H7 (cell line): ENCODE results near the gene PLCB2. TPM values are rescaled to one million over a fixed set of nuclear protein-coding genes. Genes with fewer than 3 reads are reported as not detected.
A peak's percentile ranks its signal among the peaks of the same experiment; 100 is the strongest.

ENCODE experiments used
- DNase-seq: peaks from one replicate; pipeline ENCODE4 v3.0.0; 2012
- H3K27me3 ChIP-seq: 2 replicates; pipeline ENCODE4 v1.6.0; 2011; ENCODE audit warnings: mild to moderate bottlenecking, low read length; ENCODE audit not compliant: control insufficient read depth, insufficient read depth
- H3K36me3 ChIP-seq: replicated peaks from 2 replicates; pipeline ENCODE4 v1.5.1; 2011; ENCODE audit warnings: low read length; ENCODE audit not compliant: control insufficient read depth, insufficient read depth
- H3K4me3 ChIP-seq: 2 replicates; pipeline ENCODE4 v1.5.1; 2011; ENCODE audit warnings: low read depth, mild to moderate bottlenecking, control low read depth, low read length, moderate library complexity; ENCODE audit not compliant: insufficient read depth
- total RNA-seq: library from RNA; depleted of rRNA; stranded (reverse); fragments of >200 nt; shearing (Covaris generic); gene quantifications from 2 replicates; pipeline ENCODE4 v1.2.3, GENCODE V29; 2014

The PLCB2 gene
- total RNA-seq, 1 experiment from 2014 or later: 11.3 TPM

DNA sequence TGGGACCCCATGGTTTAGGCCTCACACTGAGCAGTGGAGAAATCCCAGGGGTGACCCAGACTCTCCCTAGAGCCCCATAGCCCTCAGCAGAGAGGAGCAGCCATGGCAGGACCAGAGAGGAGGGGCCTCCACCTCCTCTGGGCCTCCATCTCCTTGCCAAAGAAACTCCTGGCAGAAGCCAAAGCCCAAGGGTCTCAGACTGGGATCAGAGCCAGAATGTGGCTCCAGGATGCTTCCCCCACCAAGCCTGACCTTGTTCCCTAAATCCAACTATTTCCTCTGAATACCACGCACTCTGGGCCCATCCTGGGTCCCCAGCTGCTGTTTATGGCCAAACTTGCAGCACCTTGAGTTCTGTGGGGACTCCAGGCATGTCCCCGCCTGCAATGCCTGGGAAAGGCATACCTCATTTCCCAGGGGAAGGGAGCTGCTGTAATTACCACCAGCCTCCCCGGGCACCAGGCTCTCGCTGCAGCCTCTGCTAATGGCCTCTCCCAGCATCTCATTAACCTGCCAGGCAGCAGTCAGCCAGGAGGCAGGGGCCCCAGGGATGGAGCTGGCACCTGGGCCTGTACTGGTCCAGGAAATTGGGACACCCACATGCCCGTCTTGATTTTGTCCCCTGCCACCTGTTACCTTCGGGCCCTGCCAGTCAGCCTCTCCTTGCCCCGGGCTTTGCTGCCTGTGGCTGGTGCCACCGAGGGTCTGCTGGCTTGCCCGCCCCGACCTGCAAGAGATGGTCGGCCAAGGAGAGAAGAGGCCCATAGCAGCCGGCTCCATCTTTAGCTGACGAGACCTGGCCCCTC lies 28.4 kb upstream of the PLCB2 start:
- no peak for DNase-seq
- no peaks in the 10 kb centered on the region for H3K27me3 ChIP-seq
- no peak overlapping the region for H3K4me3 ChIP-seq
- no peaks in the 10 kb centered on the region for H3K36me3 ChIP-seq

DNA sequence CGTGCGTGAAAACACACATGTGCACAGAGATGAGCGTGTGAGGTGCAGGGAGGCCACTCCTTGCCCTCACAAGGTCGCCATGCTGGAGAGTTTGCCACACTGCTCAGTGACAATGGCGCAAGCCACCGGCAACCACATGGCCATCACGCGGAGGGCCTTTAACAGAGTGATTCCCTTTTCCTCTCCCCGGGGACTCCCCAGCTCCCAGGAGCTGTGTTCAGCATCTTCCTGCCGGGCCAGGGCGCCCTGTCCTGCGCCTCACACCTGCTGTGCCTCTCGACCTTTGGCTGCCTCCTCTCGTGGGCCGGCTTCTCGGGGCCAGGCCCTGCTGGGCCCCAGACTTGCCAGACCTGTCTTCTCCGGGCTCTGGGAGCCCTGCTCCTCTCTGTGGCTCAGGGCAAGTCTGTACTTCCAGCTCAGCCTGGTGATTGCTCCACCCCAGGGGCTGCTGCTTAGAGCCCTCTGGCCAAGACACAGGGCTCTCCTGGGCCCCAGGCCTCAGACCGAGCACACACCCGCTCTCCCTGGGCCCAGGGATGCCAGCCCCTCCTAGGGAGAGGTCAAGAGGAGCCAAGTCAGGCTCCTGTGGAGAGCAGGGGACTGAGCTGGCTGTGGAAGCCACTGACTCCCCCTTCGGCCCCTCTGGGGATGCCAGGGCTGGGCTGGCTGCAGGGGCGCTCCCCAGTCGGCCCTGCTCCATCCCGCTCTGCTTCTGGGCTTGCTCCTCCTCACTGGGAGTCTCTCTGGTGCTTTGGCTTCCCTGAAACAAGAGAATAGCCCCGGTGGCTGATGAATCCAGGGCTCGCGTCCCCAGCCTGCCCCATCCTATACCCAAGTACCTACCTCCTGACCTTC lies 27.4 kb upstream of the PLCB2 start:
- DNase-seq: peak; percentile 64
- no peak overlapping the region for H3K4me3 ChIP-seq
- H3K27me3 ChIP-seq: no peaks in the 10 kb centered on the region
- H3K36me3 ChIP-seq: no peaks in the 10 kb centered on the region; the same call in 1 of the 2 replicates

DNA sequence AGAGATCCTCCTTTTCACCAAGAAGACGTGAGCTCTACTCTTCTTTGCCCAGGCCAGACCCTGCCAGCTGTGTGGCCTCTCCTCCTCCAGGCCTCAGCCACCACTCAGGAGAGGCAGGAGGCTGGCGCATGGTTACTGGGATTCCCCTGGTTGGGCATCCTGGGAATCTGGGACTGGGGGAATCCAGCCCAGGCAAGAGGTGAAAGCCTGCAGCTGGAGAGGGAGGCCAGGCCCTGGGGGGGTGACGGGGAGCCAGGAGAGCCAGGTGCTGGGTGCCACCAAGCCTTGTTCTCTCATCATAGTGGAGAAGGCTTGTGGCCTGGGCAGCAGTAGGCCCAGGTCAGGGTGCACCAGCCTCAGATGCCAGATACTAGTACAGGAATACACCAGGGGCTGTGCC lies 26.8 kb upstream of the PLCB2 start:
- H3K27me3 ChIP-seq: no peaks in the 10 kb centered on the region
- DNase-seq: no peak

DNA sequence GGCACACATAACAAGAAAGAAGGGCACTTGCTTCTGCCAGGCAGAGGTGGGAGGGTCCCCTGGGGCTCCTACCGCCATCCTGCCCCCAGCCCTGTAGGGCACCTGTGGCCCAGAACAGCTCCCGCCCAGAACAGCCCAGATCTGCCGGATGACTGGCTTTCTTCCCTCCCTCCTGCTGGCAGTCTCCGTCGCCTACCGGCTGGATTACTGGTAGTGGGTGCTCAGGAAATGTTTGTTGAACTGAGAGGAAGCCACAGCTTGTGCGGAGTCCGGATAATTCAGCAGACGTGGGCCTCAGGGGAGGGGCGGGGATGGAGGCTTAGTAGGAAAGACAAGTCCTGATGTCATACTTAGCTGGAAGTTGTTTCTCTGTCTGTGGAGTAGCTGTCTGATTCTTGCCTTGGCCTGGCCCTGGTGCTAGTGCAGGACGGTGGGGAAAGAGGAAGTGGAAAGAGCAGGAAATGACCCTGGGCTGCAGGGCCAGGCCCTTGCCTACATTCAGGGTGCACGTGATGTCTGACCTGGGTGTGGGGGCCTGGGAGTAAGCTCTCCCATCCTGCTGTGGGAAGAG lies 26.3 kb upstream of the PLCB2 start:
- H3K27me3 ChIP-seq: no peaks in the 10 kb centered on the region
- no peak overlapping the region for H3K4me3 ChIP-seq
- DNase-seq: no peak

More for the DNA sequence above, 26.8 kb upstream of the PLCB2 start:
- H3K4me3 ChIP-seq: no peak overlapping the region
- H3K36me3 ChIP-seq: no peaks in the 10 kb centered on the region; the same call in 1 of the 2 replicates

DNA sequence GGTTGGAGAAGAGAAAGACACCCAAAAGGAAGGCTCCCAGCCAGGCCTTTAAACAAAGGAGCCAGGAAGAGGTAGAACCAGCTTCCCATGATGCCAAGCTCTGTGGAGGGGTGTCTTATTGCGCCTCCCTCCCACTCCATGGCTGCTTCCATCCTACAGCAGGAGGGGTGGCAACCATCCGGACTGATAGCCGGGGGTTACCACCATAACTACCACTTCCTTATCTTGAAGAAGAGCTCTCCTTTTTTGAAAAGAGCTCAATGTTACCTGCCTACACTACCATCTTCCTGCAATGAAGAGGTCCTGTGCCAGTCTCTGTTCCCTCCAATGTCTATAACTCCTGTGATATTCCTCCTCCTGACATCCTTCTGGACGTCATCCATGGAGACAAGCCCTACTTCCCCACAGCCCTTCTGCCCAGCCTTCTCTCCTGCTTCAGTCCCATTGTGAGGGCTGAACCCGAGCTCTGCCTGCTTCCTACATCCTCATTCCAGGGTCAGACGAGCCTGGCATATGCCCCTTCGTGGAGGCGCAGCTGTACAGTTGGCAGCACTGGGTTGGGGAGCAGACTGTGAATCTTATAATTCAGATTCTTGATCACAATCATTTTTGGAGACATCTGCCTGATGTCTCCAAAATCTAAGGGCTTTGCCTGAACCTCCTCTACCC lies 24.5 kb upstream of the PLCB2 start:
- no peaks in the 10 kb centered on the region; the same call in 1 of the 2 replicates for H3K36me3 ChIP-seq
- no peak for DNase-seq
- H3K27me3 ChIP-seq: no peaks in the 10 kb centered on the region
- no peak overlapping the region for H3K4me3 ChIP-seq

More for the DNA sequence above, 26.3 kb upstream of the PLCB2 start:
- no peaks in the 10 kb centered on the region; the same call in 1 of the 2 replicates for H3K36me3 ChIP-seq

DNA sequence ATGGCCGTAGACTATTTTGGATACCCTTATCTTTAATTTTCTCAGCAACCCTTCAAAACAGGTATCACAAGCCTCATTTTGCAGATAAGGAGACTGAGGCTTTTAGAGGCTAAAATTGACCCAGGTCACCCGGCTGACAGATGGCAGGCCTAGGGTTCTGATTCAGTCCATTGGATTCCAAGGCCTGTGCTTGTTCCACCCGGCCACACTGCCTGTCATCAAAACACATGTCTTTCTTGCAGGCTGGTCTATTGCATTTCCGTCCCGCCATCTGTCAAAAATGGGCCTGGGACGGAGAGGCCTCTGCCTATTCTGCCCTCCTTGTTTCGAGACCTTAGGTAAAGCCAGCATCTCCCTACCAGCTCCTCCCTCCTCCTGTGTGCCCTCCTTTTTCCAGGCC lies 23.9 kb upstream of the PLCB2 start:
- no peak for DNase-seq
- Histone ChIP-seq H3K4me3 (no peak overlapping the region), H3K36me3 (no peaks in the 10 kb centered on the region; the same call in 1 of the 2 replicates), H3K27me3 (no peaks in the 10 kb centered on the region)

DNA sequence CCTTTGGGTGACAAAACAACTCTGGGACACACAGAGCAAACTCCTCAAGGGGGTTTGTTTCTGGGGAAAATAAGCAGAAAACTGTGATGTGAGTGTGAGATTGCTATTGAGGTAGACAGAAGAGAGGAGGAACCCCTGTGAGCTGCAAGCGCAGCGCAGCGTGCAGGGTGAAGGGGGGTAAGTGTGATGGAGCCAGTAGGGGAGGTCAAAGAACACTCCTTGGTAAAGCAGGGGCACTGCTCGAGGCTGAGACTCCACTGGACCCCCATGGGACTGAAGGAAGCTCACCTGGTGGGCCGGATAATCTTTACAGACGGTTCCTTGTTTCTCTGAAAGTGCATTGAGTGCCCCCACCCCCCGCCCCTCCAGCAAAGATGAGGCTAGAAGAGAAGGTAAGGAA lies 23.3 kb upstream of the PLCB2 start:
- H3K4me3 ChIP-seq: no peak overlapping the region
- no peak for DNase-seq
- H3K36me3 ChIP-seq: no peaks in the 10 kb centered on the region; the same call in 1 of the 2 replicates
- no peaks in the 10 kb centered on the region for H3K27me3 ChIP-seq

DNA sequence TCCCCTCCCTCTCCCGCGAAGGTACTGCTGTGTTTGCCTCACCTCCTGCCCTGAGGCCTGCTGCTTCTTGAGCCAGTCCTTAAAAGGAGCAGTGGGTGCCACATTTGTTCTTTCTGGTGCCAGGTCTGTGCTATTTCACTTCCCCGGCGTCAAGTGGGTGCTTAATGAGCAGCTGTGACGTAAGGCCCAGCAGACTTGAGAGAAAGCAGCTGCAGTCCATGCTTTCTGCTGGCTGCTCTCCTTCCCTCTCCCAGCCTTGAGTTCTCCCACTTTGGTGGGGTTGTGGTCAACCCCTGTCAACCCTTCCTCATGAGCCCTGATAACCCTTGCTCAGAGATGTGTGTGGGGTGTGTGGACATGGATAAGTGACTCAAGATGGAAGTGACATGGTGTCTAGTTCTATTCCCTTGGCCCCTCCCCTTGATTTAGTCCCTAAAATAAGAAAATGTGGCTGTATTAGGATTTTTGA lies 22.7 kb upstream of the PLCB2 start:
- Histone ChIP-seq H3K27me3 (peaks cover 1% of the 10 kb centered on the region), H3K4me3 (no peak overlapping the region), H3K36me3 (no peaks in the 10 kb centered on the region; the same call in 1 of the 2 replicates)
- no peak for DNase-seq

DNA sequence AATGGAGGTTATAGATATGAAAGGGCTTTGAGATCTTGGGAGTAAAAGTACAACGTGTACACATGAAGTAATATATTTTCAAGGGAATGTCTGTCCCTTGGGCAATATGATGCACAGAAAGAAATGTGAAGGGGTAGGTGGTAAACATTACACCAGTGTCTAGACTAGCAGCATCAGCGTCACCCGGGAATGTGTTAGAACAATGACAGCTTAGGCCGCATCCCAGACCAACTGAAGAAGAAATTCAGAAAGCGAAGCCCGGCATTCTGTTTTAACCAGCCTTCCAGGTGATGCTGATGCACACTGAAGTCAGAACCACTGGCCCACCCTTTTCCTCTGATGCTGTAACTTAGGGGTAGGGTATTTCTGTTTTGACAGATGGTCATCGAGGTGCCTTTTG lies 22.1 kb upstream of the PLCB2 start:
- H3K4me3 ChIP-seq: no peak overlapping the region
- no peaks in the 10 kb centered on the region; the same call in 1 of the 2 replicates for H3K36me3 ChIP-seq
- no peak for DNase-seq
- peaks cover 7% of the 10 kb centered on the region for H3K27me3 ChIP-seq

DNA sequence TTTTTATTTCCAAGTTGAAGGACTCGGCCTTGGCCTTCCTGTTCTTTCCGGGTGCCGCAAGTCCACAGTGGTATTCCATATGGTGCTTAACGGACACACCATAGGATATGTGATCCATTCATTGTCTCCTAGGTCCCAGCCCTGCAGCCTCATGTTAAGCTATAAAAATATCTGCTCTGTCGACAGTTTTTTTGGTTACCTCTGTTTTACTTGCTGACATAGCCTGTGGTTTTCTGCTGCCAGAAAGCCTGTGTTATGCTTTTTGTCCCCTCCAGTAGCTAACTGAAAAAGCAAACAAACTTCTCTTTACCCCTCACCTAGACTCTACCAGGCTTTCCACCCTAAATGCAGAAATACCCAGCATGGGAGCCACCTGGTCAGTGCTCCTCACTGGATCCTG lies 21.0 kb upstream of the PLCB2 start:
- H3K27me3 ChIP-seq: peaks cover 13% of the 10 kb centered on the region

DNA sequence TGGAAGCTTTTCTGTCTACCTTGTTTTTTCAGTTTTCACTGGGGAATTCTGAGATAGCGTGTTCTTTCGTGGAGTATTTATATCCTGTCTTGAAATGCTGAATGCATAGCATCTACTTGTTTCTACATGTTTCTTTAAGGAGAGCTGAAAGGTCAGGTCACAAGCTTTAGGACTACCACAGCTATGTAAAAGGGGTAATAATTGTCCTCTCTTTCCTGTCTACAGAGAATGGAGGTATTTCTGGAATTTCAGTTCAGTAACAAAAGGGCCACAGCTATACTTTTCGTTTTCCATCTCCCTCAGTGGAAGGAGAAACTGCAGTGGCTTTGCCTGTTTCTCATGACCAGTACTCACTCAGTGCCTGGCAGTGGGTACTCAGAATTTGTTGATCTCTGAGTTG lies 20.4 kb upstream of the PLCB2 start:
- no peaks in the 10 kb centered on the region; the same call in 1 of the 2 replicates for H3K36me3 ChIP-seq
- no peak overlapping the region for H3K4me3 ChIP-seq
- peaks cover 13% of the 10 kb centered on the region for H3K27me3 ChIP-seq
- no peak for DNase-seq

More for the DNA sequence above, 21.0 kb upstream of the PLCB2 start:
- no peak overlapping the region for H3K4me3 ChIP-seq
- H3K36me3 ChIP-seq: no peaks in the 10 kb centered on the region; the same call in 1 of the 2 replicates
- no peak for DNase-seq

DNA sequence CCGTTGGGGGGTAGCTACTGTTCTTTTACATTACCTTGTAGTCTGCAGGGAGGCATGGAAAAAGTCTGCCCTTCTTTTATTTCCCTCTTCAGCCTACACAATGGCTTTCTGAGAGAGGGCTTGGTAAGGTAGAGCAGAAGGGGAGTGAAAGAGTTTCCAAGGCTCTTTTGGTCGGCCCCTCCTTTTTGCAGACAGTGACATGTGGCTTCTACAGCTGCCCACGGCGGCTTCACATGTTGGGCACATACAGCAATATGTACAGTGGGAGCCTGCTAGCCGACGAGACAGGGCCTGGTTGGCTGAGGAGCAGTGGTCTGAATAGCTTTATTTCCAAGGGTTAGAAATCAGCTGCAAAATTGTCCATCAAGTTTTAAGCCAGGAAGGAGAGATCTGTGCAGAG lies 19.7 kb upstream of the PLCB2 start:
- Histone ChIP-seq H3K36me3 (no peaks in the 10 kb centered on the region; the same call in 1 of the 2 replicates), H3K27me3 (peaks cover 19% of the 10 kb centered on the region), H3K4me3 (no peak overlapping the region)
- peak; percentile 71 for DNase-seq

DNA sequence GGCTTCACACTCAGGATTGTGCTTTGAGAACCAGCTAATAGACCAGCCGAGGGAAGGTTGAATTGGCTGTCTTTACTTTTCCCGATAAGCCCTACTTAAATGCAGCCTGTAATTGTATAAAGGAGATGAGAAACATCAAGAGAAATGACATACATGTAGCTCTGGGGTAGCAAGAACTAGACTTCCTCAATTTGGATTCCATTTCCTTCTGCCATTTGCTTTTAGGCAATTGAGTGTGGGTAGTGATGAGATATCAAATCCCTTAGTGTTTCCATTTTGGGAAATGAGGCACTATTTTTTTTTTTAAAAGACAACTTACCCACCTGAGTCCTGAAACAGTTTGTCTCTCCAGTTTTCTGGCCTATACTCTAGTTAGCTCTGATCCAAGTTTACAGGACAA lies 18.0 kb upstream of the PLCB2 start:
- H3K4me3 ChIP-seq: no peak overlapping the region
- H3K27me3 ChIP-seq: peaks cover 26% of the 10 kb centered on the region
- no peaks in the 10 kb centered on the region; the same call in 1 of the 2 replicates for H3K36me3 ChIP-seq
- no peak for DNase-seq

DNA sequence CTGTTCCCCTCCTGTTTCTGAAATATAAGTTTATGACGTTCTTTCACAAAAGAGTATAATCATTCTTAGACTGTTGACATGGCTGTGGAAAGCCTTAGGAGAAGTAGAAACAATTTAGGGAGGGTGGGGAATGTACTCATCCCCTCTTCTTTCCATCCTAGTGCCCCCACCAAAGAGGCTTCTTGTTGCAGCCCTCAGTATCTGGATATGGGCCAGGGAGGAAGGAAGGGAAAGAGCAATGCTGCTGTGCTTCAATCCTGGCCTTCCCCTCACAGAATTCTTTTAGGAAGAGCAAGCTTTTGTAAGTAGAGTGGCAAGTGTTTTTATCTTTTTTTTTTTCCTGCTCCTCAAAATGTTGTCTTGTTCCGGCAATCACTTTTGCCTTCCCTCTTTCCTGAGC lies 17.5 kb upstream of the PLCB2 start:
- no peak overlapping the region; the same call in 1 of the 2 replicates for H3K4me3 ChIP-seq

More for the DNA sequence above, 17.5 kb upstream of the PLCB2 start:
- Histone ChIP-seq H3K36me3 (no peaks in the 10 kb centered on the region; the same call in 1 of the 2 replicates), H3K27me3 (peaks cover 26% of the 10 kb centered on the region)
- no peak for DNase-seq
